Measurements from ENCODE around the gene ZCRB1.

The ZCRB1 gene

GRCh38 chr12:42277396-42278127 lies 48.3 kb downstream of the ZCRB1 start:
- DNase-seq = no peak

- DNase-seq = no peak
Measured at GRCh38 chr12:42275499-42275898, 50.4 kb downstream of the ZCRB1 start.

DNA sequence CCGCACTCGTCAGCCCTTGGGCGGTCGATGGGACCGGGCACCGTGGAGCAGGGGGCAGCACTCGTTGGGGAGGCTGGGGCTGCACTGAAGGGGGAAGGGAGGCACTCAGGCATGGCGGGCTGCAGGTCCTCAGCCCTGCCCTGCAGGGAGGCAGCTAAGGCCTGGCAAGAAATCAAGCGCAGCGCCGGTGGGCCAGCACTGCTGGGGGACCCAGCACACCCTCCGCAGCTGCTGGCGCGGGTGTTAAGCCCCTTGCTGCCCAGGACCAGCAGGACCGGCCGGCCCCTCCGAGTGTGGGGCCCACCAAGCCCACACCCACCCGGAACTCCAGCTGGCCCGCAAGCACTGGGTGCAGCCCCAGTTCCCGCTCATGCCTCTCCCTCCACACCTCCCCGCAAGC lies 52.2 kb downstream of the ZCRB1 start:
- DNase-seq = no peak

DNA sequence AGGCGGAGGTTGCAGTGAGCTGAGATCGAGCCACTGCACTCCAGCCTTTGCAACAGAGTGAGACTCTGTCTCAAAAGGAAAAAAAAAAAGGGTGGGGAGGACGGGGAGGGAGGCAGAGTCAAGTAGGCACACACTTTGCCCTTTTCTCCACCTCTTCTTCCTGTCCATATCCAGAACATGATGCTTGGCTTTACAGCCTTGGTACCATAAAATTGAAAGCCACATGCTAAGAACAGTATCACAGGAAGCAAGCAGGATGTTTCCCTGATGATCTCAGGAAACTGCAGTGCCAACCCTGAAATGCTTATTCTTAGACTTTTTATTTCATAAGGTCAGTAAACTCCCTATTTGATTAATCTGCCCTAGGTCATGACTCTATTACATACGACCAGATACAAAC lies 55.3 kb downstream of the ZCRB1 start:
- DNase-seq = no peak

- DNase-seq = no peak
Measured at GRCh38 chr12:42267413-42268190, 58.3 kb downstream of the ZCRB1 start.

GRCh38 chr12:42266579-42267230 lies 59.2 kb downstream of the ZCRB1 start:
- DNase-seq = no peak

DNA sequence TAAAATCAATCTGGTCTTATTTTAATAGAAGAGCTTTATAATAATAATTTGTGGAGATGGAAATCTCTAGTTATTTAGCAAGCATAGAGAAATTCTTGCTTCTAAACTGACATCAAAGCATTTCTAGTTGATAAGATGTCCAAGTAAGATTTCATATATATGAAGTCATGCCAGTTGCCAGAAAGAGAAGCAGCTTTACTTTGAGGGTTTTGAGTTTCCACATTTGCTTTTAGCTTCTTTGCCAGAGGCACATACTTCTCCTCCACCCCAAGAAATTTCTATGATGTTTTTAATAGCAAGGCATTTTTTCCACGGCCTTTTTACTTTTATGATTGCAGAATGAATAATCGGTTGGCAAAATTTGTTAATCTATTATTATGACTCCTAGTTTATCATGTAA lies 63.6 kb downstream of the ZCRB1 start:
- no peak for DNase-seq

Data from GDM1 (cell line).